GM12878 (cell line): ENCODE results near the gene ITGAD. TPM values are rescaled to one million over a fixed set of nuclear protein-coding genes. Genes with fewer than 3 reads are reported as not detected.

ENCODE experiments used
- CEBPB ChIP-seq, 2 experiments: fragments of 150-350 bp in 1 of 2; IDR thresholded peaks; 2 replicates each; pipeline ENCODE4 v1.6.1; 2012 to 2014; ENCODE audit warnings: low read depth in 2 of 2, low read length in 2 of 2, borderline replicate concordance in 1 of 2, inconsistent platforms in 1 of 2
- CEBPZ ChIP-seq: fragments of 150-350 bp; IDR thresholded peaks from 2 replicates; pipeline ENCODE4 v1.6.1; 2016; ENCODE audit warnings: low read depth, low read length
- CHD1 ChIP-seq: IDR thresholded peaks from 2 replicates; pipeline ENCODE4 v1.6.1; 2012; ENCODE audit warnings: low read depth, low read length, improper control_type of control experiment
- CREM ChIP-seq: IDR thresholded peaks from 2 replicates; pipeline ENCODE4 v1.6.1; 2014; ENCODE audit warnings: antibody characterized with exemption, low read depth
- CTCF ChIP-seq, 3 experiments: IDR thresholded peaks in 2 of 3; conservative IDR thresholded peaks in 1 of 3; 2 replicates each; pipeline ENCODE4 v1.5.1; 2011; ENCODE audit warnings: low read depth in 3 of 3, low read length in 3 of 3, mild to moderate bottlenecking in 3 of 3, control low read depth in 2 of 3, moderate library complexity in 2 of 3, inconsistent platforms in 1 of 3, mixed read lengths in 1 of 3; ENCODE audit not compliant: control insufficient read depth in 2 of 3, insufficient read depth in 1 of 3; ENCODE audit errors: extremely low read depth in 1 of 3
- ELK1 ChIP-seq: IDR thresholded peaks from 2 replicates; pipeline ENCODE4 v1.6.1; 2012; ENCODE audit warnings: low read depth, low read length, improper control_type of control experiment
- KDM1A ChIP-seq: fragments of 200-600 bp; sonication (generic); IDR thresholded peaks from 2 replicates; pipeline ENCODE4 v1.6.1; 2016; ENCODE audit warnings: borderline replicate concordance
- NFYB ChIP-seq: IDR thresholded peaks from 2 replicates; pipeline ENCODE4 v1.6.1; 2011; ENCODE audit warnings: low read depth, mild to moderate bottlenecking, low read length, improper control_type of control experiment, moderate library complexity; ENCODE audit not compliant: insufficient read depth
- RB1 ChIP-seq: fragments of 450-650 bp; formaldehyde crosslinking; IDR thresholded peaks from 2 replicates; pipeline ENCODE4 v1.6.1; 2017; ENCODE audit warnings: mild to moderate bottlenecking, borderline replicate concordance
- SMAD5 ChIP-seq: IDR thresholded peaks from 2 replicates; pipeline ENCODE4 v1.6.1; 2016; ENCODE audit warnings: antibody characterized with exemption, low read depth
- SMC3 ChIP-seq: IDR thresholded peaks from 2 replicates; pipeline ENCODE4 v1.6.1; 2011; ENCODE audit warnings: low read length, improper control_type of control experiment, borderline replicate concordance
- TARDBP ChIP-seq: IDR thresholded peaks from 2 replicates; pipeline ENCODE4 v1.6.1; 2016; ENCODE audit warnings: borderline replicate concordance
- TCF12 ChIP-seq: IDR thresholded peaks from 2 replicates; pipeline ENCODE4 v1.6.1; 2011; ENCODE audit warnings: low read depth, mild to moderate bottlenecking, low read length
- ZBTB40 ChIP-seq: fragments of 450-650 bp; IDR thresholded peaks from 2 replicates; pipeline ENCODE4 v1.6.1; 2016; ENCODE audit warnings: mild to moderate bottlenecking, moderate library complexity, borderline replicate concordance
- ZNF274 ChIP-seq: IDR thresholded peaks from one replicate; pipeline ENCODE4 v1.8.0; 2011; ENCODE audit not compliant: insufficient read length, insufficient read depth
- polyA plus RNA-seq, 11 experiments: library from polyadenylated mRNA; depleted of rRNA in 4 of 11; unstranded in 6 of 11; stranded (reverse) in 5 of 11; fragments of >200 nt; fragmentation: Nextera tagmentation in 4 of 11; fragmentation: Illumina TruSeq in 1 of 11; extraction: Ambion mirVana in 4 of 11; extraction: Trizol in 1 of 11; gene quantifications; 1 replicate in 1 of 11; 2 replicates in 10 of 11; pipeline versions ENCODE4 v1.2.1 to v1.2.3, GENCODE V29; 2011 to 2016; ENCODE audit warnings: inconsistent platforms in 2 of 11, missing spikeins in 2 of 11, low read depth in 1 of 11
- total RNA-seq, 4 experiments: library from RNA; depleted of rRNA in 3 of 4; stranded (reverse); fragments of >200 nt in 3 of 4; fragmentation: Illumina TruSeq in 1 of 4; extraction: Trizol in 1 of 4; gene quantifications; 2 replicates each; pipeline versions ENCODE4 v1.2.1 to v1.2.3, GENCODE V29; 2013 to 2021

Gene ITGAD
- total and polyA plus RNA-seq, 10 of the 15 experiments (the other 5 are each of a cell fraction or from before 2014, with no cell fraction given): 0.29 to 4.0 (median 1.2) TPM

- no peak for TF ChIP-seq ZNF274
- no peak for TF ChIP-seq CHD1
- TF ChIP-seq CEBPB (IDR thresholded peaks at IDR 0.05; ENCODE audit: borderline replicate concordance in 1 of 2, low read depth in 2 of 2, low read length in 2 of 2): peak in 1 of 2 experiments; percentile 54; a peak in 1 of 4 replicates
- no peak for TF ChIP-seq ZBTB40
- TF ChIP-seq RB1: peak; percentile 43; the same call in 1 of the 2 replicates
- peak; percentile 74 for TF ChIP-seq TCF12
- TF ChIP-seq ELK1: no peak
- no peak for TF ChIP-seq KDM1A
- peak; percentile 78 to 92 (median 87) for TF ChIP-seq CTCF (IDR thresholded peaks at IDR 0.05 in 2 of 3, conservative IDR thresholded peaks at IDR 0.05 in 1 of 3; ENCODE audit: control insufficient read depth in 2 of 3, extremely low read depth in 1 of 3, insufficient read depth in 1 of 3, low read depth in 3 of 3, low read length in 3 of 3)
- TF ChIP-seq SMC3: peak; percentile 77
- no peak for TF ChIP-seq TARDBP
- no peak for TF ChIP-seq CREM
- TF ChIP-seq CEBPZ: no peak
- TF ChIP-seq NFYB: no peak
- TF ChIP-seq SMAD5: no peak
Observed at GRCh38 chr16:31382485-31383161, 10.5 kb upstream of the ITGAD start (continued).
